HG02571 (cell line): ENCODE data around the gene GIMAP2.
"Not testable (repeated sequence)": the region's sequence is repeated elsewhere in the genome, so short reads cannot be mapped to it uniquely, and the experiment has no call there.

Experiments used
- ATAC-seq: cut with Tn5 transposase; IDR thresholded peaks from one replicate; pipeline ENCODE4 v1.9.1; 2021; ENCODE audit warnings: mild to moderate bottlenecking, moderate library complexity; ENCODE audit not compliant: unreplicated experiment

GIMAP2 gene

DNA sequence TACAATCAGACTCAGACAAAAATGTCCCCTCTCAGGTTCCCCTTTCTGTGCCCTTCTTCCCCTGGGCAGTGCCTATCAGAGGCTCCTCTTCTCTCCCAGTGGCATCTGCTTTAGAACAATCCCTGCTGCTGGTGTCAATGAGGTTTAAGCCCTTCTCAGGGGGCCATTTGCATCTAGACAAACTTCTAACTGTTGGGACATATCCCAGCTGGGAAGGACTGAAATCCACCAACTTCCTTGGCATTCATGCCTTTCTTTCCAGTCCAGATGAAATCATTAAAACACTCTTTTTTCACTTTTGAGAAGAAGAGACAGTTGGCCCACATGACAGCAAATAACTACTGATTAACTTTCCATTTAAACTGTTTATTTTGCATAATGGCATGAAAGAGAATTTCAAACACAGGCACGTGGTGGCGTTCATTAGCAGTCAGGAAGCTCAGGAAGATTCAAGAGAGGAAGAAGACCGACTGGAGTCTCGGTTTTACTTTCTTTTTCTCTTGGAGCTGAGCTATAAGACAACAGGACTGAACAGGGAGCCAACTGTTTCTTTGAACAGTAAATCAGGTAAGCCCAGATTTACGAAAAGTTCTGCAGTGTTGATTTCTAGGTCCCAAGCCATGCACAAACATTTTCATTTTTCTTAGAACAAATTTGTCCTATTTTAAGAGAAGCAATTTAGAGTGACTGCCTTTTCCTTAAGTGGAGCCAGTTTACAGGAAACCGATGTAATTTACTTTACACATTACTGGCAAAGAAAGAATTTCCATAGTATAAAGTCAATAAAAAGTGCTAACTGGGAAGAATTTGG lies at the start of gene GIMAP2:
TSS of gene GIMAP2 (plus strand) at position 488 of the 811 bp plus-strand sequence. CDS start 1,354 bp downstream, outside the sequence.
- peak; percentile 97 for ATAC-seq

DNA sequence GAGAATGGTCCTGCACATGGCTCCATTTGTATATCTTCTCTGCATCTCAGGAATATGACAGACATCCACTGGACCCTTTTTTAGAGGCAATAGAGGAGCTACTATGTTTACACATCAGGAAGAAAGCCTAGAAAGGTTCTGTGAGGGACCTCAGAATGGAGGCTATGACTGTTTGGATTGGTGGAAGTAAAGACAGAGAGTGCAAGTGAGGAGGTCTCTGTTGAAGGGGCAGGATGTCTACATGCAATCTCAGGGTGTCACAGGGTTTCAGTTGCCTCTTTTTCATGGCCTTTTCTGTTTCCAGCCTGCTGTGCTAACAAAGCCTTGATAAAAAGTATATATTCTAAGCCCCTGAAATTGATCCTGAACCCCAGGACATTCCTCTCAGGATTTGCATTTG lies 43.7 kb upstream of the GIMAP2 start:
- ATAC-seq, result no peak

DNA sequence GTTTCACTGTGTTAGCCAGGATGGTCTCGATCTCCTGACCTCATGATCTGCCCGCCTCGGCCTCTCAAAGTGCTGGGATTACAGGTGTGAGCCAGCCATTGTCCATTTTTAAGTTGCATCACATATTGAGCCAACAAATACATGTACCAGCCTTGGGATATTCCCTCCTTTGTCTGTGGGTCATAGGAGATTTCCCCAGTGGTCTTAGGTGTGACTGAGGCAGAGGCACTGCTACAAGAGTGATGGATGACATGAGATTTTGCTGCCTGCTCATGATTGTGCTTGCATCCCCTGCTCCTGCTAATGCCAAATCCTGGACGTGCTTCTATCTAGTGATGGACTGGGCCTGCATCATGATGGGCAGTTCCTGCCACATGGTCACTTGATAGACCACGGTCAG lies 42.6 kb upstream of the GIMAP2 start:
- no peak for ATAC-seq

DNA sequence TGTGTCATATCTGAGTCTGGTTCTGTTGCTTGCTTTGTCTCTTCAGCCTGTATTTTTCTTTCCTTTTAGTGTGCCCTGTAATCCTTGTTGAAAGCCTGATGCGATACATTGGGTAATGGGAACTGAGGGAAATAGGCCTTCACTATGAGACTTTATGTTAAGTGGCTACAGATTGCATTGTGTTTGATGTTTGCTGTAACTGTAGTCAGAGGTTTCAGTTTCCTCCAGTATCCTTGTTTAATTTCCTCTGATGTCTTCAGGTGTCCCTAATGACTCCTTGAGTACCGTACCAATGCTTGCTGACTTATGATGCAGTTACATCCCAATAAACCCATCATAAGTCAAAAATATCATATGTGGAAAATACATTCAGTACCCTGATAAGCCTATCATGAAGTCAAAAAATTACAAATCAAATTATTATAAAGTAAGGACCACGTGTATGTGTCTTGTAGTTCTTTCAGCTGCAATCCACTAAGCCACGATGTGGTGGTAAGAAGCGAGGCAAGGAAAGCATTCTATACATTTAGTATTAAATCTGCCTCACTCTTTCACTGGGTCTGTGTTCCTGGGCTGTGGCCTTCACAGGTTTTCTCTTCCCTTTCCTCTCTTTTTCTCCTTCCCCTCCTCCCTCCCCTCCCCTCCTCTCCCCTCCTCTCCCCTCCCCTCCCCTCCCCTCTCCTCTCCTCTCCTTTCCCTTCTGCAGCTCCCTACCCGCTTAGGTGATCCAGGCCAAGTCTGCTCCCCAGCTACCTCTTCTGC lies 40.1 kb upstream of the GIMAP2 start:
- ATAC-seq, result no peak

DNA sequence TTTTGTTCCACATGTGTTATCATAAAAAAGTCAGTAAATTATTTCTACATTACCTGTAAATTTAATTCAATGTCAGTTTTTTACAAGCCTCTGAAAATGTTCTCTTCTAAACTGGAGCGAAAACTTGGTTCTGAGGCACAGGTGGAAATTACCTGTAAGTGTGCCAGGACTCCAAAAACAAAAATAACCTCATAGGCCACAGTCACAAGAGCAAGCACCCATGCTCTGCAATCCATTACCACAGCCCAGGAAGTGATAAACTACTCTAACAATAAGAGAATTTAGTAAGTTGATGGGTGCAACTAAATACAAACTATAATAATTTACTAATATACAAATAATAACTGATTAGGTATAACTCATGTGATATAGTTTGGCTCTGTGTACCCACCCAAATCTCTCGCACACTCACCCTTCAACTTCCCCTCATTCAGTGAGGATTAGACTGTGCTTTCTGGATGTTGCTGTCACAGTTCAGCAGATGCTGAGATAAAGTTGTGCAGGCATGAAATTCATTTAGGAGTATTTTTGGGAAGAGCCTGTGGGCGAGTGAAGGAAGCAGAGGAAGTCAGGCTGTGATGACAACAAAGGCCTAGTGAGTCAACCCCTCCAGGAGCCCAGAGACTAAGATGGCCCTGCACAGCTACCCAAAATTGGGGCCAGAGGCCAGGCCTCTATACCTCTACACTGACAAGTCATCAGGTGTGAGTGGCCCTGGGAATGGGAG lies 37.0 kb upstream of the GIMAP2 start:
- no peak for ATAC-seq

DNA sequence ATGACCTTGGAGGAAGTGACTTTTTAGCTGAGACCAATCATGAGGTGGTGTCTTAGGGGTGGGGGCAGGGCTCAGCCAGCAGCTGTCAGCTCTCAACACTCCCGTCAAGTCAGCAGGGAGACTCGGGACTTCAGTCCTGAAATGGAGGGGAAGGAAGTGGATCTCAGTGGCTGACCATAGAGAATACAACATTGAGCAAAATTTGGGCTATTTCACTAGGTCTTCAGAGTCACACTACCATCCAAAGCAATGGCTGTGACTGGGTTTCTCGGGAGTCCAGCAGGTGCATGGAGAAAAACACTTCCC lies 36.5 kb upstream of the GIMAP2 start:
- no peak for ATAC-seq

DNA sequence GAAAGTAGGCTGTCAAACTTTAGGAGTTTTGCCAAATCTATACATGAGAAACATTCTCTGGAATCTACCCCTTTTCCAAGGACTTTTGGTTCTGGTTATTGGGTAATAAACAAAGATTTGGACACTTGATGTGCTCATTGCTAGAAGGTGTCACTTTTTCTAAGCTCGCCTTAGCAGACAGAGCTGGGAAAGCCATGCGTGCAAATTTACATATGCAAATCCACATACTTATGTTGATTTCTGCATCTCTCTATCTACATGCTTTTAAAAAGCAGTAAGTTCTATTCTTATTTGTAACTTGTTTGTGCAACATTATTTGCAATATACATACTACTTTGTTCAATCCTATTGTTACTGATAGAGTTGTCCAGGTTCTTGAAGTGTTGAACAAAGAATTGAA lies 30.8 kb upstream of the GIMAP2 start:
- ATAC-seq, result no peak

DNA sequence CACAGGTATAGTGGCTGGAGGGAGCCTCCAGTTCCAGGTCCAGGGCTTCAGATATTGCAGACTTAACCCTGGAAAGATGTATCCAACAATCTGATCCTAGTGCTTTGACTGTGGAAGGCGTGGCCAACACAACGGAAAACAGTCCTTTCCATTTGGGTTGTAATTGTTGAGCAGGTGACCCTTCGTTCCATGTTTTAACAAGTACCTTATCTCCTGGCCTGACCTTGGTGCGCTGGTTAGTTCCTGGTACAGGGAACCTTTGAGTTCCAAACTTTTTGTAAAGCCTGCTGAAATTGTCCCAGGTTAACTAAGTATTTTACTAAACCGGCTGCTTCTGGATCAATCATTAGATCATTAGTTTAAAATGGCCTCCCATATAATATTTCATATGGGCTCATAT lies 29.5 kb upstream of the GIMAP2 start:
- ATAC-seq, result no peak

DNA sequence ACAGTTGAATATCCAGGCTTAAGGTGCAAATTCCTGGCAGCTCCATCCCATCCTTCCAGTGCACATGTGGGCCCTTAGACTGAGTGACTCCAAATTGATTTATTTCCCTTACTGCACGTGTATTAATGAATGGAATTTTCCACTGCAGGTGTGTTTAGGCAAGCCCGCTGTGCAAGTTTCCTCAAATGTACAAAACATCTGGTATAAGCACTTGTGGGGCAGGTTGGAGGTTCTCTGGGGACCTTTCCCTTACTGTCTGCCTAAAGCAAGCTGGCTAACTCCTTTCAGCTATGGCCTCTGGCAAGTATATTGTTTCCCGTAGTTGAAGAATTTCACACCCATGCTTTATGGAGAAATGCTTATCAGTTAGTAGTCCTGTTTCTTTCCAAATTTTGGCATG lies 28.0 kb upstream of the GIMAP2 start:
- ATAC-seq, result no peak

DNA sequence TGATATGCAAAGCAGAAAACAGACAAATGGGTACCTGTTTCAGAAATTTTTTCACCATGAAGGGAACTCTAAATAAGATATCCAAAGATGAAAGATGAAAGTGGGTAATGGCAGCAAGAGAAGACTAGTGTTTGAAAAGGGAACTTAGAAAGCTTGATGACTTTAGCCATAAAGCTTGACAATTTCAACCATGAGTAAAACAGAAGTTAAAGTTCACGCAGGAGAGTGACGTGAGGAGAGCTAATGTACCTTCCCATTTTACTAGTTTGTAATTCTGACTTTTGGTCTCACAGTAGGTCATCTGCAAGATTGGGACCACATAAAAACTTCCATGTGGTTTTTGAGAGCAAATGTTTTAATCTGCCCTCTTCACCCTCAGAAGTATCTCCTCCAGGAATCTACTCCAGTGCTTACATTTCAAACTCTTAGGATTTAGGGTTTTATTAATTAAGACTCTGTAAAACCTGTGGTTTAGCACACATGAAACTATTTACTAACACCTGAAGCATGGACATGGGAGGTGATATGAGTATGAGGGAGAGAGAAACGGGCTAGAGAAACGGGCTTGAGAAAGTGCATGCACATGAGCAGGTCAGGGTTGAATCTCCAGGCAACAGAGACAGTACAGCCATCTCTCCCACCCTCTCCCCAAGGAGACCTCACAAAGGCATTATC lies 24.4 kb upstream of the GIMAP2 start:
- ATAC-seq, result no peak

DNA sequence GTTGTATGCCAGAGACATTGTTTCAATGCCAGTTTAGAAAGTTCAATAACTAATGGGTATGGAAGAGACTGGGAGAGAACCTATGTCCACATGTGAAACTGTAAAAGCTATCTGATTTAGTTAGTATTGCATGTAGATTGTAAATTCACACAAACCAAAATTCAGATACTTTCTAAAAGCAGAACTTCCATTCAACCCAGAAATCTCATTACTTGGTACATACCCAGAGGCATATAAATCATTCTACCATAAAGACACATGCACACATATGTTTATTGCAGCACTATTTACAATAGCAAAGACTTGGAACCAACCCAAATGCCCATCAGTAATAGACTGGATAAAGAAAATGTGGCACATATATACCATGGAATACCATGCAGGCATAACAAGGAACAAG lies 22.7 kb upstream of the GIMAP2 start:
- not testable (repeated sequence) for ATAC-seq

DNA sequence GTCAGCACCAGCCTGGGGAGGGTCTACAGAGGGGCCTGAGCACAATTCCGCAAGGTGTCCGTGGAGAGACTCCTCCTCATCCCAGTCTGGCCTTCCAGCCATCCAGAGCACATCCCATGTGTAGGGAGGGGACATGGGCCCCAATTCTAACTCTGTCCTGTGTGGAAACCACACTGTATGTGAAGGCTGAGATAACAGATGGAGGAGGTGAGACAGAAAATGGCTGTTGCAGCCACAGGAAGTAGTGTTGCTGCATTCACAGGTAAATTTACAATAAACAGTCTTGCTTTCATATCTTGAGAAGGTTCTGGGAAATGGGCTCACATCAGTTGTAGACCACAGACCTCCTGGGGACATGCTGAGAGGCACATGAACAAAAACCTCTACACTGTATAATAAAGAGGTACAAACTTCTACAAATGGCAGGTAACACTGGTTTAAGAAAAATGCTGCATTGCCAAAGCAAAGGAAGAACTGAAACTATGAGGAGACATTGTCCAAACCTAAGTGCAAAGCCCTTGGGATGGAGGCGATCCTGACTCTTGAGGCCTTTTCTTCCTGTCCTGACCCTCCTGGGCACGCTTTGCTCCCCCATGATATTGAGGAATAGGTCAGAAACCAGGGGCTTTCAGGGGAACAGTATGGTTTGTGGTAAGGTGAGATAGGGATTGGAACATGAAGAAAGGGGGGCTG lies 21.6 kb upstream of the GIMAP2 start:
- no peak for ATAC-seq

DNA sequence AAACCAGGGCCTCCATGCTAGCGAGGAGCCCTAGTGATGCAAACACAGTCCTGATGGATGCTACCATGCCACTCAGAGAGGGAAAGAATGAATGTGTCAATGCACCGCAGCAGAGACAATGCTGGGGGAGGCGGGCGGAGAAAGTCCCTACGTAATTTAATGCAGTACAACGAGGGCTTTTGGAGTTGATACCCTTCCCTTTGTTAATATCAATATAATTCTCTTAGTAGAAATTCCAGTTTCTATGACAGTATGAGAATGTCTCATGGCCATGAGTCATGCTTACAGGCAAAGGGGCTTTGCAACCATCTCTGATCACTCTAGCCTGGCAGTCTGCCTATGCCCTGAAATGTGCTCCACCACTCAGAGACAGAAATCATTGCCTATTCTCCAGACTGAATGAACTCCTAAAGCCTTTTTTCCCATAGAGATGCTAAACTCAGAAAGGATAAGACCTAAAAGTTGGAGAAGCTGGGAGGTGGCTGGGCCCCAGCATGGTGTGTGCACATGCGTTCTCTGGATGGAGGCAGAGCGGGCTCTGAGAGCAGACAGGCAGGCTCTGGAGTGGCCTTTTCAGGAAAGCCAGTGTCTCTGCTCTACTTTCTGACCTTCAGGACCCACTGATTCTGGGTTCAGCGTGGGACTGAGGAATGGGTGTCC lies 20.3 kb upstream of the GIMAP2 start:
- ATAC-seq, result no peak

DNA sequence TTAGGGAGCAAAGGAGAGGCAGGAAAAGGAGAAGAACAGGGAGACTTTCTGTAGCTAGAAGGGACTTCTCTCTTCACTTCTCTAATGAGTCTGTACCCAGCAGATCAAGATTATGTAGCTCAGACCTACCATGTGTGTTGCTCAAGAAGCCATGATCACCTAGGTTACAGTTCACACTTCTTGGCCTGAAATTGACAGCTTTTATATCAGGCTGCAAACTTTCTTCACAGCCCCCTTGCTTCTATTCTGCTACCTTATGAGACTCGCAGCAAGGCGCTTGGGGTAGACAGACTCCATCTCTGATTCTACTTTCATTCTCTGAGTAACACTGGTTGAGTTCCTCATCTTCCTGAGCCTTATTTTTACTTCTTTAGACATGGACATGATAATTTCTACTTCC lies 19.6 kb upstream of the GIMAP2 start:
- ATAC-seq, result no peak

DNA sequence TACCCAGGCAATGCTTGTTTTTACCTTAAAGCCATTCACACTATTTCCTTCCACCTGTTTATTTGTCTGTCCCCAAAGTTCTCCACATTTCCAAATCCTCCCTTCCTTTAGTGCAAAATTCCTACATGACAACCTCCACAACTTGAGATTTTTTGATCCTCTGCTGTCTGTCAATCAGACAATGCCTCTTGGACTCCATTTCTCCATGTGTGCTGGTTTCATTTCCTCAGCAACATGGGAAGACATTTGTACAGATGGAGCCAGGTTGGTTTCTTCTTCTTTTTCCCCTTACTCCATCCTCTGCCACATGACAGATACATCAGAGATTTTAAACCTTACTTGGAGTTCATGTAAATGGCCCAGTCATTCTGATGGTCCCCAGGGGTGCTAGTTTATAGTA lies 19.1 kb upstream of the GIMAP2 start:
- ATAC-seq, result no peak

DNA sequence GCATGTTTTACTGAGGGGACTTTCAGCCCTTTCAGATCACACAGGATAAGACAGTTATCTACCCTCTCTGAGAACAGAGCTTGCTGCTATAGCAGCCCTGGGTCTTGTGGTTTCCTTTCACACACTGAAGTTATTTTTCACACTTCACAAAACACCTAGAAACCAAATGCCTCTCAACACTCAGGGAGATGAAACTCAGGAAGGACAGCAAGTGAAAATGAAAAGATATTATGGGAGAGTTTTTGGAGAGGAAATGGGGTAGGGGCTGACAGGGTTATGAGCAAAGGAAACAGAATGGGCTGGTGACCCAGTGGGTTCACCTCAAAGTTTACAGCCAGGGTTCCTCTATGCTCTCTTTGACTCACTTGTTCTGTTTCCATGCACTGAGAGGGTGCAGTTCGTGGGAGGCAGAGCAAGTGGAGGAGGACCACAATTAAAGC lies 17.0 kb upstream of the GIMAP2 start:
- ATAC-seq, result no peak

DNA sequence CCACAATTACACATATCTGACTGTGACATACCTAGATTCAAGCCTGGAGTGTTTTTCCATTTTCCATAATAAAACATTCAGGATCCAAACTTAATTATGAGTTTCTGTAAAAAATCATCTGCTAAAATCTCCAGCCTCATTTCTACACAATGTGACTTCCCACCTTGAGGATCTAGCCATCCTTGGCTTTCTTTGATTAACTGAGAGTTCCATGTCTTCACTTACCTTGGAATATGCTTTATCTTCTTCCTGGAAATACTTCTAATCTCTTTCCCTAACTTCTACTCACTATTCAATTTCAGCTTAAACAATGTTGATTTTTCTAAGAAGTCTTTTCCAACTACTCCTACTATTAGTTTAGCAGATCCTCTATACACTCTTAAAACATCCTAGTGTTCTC lies 16.5 kb upstream of the GIMAP2 start:
- ATAC-seq, result no peak

DNA sequence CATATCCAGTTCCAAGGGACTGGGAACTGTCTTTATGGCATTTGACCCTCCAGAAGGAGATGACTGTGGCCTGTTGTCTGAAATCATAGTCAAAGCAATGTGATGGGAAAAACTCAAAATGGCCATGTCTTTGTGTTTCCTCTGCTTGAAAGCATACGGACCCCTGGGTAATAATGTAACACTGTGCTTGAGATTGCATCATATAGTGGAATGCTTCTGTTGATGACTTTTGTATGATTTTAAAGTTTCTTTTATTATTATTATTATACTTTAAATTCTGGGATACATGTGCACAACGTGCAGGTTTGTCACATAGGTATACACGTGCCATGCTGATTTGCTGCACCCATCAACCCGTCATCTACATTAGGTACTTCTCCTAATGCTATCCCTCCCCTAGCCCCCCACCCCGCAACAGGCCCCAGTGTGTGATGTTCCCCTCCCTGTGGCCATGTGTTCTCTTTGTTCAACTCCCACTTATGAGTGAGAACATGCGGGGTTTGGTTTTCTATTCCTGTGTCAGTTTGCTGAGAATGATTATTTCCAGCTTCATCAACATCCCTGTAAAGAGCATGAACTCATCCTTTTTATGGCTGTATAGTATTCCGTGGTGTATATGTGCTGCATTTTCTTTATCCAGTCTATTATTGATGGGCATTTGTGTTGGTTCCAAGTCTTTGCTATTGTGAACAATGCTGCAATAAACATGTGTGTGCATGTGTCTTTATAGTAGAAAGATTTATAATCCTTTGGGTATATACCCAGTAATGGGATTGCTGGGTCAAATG lies 13.5 kb upstream of the GIMAP2 start:
- not testable (repeated sequence) for ATAC-seq

DNA sequence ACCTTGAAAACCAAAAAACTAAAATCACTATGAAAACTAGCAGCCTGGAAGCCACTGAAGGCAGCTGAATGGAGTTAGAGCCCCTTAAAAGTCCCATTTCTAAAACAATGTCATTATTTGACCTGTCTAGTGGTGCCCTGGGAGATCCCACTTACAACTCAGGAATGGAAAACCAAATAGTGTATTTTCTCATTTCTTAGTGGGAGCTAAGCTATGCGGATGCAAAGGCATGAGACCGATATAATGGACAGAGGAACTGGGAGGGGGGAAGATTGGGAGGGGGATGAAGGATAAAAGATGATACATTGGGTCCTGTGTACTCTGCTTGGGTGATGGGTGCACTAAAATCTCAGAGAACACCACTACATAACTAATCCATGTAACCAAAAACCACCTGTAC lies 9.8 kb upstream of the GIMAP2 start:
- no peak for ATAC-seq
